ENCODE data around the gene HSPA5.
"Not testable (repeated sequence)": the region's sequence is repeated elsewhere in the genome, so short reads cannot be mapped to it uniquely, and the experiment has no call there.

HSPA5 gene

DNA sequence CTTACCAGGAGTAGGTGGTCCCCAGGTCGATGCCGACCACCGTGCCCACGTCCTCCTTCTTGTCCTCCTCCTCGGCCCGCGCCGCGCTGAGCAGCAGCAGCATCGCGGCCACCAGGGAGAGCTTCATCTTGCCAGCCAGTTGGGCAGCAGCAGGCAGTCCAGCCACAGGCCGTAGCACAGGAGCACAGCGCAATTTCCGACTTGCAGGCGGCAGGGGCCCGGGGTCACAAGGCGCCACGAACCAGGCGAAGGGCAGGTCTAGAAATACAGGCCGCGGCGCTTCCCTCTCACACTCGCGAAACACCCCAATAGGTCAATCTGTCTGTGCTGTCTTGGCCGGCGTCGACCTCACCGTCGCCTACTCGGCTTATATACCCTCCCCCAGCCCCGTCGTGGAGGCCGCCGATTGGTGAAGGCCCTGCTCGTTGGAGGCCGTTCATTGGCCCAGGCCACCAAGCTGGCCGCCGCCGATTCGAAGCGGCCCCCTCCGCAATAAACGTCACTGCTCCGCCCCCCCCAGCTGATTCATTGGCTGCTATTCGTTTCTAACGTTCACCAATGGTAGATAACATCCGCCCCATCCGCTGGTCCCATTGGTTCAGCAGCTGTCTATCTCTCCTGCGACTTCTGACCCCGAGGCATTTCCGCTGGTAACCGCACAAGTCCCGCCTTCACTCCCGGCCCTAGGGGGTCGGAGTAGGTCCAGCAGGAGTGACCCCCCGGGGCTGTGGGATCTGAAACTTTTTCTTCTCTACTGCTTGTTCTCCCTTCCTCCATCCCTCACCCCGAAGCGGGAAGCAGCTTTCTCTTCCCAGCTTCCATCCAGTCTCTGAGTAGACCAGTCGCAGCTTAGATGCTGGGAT lies at the start of gene HSPA5:
Gene HSPA5, minus strand, starts transcription at position 344 of the 863 bp plus-strand sequence. Its CDS starts 217 bp downstream, at position 127.
- DNase-seq = peak; percentile 92 to 100 (median 99)

DNA sequence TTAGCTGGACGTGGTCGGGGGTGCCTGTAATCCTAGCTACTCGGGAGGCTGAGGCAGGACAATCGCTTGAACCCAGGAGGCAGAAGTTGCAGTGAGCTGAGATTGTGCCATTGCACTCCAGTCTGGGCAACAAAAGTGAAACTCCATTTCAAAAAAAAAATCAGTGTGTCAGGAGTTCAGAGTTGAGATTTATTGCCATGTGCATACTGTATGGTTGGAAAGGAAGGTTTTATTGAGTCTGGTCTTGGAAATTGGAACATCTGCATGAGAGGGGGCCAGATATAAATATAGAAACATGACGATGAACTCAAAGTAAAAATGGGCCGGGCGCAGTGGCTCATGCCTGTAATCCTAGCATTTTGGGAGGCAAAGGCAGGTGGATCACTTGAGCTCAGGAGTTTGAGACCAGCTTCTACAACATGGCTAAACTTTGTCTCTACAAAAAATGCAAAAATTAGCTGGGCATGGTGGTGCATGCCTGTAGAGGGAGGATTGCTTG lies 45.8 kb upstream of the HSPA5 start:
- DNase-seq = not testable (repeated sequence)

DNA sequence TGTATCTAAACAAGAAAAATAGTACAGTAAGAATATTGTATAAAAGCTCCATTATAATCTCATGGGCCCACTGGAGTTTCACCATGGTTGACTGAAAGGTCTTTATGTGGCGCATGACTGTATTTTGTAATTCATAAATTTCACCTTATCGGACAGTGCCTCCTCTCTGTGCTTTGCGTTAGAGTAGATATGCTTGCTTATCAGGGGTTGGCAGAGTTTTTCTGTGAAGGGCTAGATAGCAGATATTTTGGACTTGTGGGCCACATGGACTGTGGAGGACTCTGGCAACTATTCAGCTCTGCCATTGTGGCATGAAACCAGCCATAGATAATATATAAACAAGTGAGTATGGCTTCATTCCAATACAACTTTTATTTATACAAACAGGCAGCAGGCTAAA lies 43.7 kb upstream of the HSPA5 start:
- DNase-seq = no peak

DNA sequence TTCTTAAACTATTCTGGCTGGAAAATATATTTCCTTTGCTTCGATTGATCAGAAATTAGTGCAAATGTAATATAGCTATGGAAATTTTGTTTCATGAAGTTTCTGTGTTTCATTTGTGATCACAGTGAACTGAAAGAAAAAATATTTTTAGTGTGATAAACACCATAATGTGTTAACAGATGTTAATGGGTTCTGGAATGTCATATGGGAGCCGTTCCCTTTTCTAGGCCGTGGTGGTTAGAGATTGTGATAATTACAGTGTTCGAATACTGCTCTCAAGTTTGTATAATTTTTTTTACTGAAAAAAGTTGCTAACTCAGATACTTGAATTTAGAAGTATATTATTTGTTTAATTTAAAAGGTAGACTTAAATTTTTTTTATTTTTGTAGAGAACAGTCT lies 39.8 kb upstream of the HSPA5 start:
- no peak for DNase-seq

DNA sequence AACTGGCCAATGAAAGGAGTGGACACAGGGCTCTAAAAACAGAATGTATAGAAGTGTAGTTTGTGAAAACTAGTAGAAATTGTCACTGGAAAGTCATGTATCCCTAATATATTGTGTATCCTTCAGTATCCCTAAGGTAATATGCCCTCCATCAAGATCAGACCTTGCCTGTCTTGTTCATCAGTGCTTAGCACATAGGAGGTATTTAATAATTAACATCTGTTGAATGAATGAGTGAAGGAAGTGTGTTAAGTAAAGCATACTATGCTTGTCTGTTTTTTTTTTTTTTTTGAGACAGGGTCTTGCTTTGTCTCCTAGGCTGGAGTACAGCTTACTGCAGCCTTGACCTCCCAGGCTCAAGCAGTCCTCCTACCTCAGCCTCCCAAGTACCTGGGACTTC lies 36.3 kb upstream of the HSPA5 start:
- DNase-seq = no peak

DNA sequence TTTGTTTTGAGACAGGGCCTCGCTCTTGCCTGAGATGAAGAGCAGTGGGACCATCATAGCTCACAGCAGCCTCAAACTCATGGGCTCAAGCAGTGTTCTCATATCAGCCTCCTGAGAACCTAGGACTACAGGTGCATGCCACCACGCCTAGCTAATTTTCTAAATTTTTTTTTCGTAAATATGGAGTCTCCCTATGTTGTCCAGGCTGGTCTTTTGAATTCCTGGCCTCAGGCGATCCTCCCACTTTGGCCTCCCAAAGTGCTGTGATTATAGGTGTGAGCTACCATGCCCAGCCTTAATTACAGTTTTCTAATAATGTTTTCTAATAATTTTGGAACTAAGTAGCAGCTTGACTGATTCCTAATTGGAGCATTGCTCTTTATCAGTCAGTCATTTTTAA lies 35.6 kb upstream of the HSPA5 start:
- DNase-seq = no peak

DNA sequence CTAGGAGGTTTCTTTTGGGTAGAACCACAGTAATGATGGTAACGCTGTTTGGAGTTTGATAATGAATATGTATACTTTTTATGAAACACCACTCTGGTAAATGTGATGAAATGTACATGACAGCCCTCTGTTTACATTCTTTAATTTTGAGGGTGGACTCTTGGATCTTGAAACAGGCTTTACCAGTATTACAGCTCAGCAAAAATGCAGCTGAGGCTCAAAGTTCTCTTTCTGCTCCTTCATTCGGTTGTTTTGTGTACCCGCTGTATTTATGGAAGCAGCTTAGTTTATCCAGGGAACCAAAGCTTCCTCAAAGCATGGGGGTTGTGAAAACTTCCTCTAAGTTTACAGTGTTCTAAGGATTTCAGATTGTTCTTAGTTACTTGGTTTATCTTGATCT lies 31.6 kb upstream of the HSPA5 start:
- DNase-seq = no peak

DNA sequence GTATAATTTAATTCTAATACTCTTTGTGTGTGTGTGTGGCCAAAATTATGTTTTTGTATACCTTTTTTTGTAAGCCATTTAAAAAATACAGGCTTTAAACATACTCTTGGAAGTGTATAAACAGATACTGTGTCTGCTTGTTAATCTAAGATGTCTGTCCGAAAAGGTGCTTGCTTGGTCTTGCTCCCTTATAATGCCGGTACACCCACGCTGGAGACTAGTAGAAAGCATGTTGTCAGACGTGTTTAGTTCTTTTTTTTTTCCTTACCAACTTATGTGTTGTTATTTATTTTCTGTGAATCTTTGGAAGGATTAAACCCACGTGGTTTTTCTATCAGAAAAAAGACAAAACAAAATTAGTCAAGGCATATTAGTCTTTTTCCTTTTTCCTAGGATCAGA lies 29.9 kb upstream of the HSPA5 start:
- no peak for DNase-seq

DNA sequence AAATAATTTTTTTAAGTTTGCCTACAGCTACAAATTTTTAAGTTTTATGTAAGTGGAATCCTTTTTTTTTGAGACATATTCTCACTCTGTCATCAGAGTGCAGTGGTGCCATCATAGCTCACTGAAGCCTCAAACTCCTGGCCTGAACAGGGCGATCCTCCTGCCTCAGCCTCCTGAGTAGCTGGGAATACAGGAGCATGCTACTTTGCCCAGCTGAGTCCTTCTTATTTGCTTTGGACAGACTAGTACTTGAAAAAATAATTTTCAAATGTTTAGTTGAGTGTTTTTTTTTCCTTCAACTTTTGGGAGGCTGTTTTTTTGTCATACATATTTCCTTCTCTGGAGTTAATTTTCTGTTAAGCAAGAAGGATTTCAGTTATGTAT lies 27.9 kb upstream of the HSPA5 start:
- DNase-seq = no peak

DNA sequence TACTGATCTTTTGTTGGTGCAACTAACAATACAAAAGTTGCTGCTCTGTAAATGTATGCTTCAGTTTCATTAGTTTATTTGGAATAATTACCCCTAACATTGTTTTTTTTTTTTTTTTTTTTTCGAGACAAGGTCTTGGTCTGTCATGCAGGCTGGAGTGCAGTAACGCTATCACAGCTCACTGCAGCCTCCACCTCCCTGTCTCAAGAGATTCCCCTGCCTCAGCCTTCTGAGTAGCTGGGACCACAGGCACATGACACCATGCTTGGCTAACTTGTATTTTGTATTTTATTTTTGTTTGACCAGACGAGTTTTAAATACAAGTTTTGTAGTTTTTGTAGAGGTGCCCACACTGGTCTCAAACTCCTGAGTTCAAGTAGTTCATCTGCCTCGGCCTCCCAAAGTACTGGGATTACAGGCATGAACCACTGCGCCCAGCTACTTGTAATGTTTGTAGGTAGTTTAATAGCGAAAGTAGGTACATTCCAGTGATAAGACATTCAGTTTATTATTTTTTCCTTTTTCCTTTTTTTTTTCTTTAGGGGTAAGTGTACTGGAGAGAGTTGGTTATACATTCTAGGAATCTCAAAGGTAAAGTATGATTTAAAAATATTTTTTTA lies 27.4 kb upstream of the HSPA5 start:
- DNase-seq = no peak

DNA sequence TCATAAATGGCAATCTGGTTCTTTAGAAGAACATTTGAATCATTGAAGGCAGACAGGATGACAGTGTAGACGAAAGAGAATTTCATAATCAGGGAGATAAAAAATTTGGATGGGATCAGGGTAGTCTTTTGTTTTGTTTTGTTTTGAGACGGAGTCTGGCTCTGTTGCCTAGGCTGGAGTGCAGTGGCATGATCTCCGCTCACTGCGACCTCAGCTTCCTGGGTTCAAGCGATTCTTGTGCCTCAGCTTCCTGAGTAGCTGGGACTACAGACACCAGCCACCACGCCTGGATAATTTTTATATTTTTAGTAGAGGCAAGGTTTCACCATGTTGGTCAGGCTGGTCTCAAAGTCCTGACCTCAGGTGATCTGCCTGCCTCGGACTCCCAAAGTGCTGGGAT lies 22.9 kb upstream of the HSPA5 start:
- DNase-seq = not testable (repeated sequence)

DNA sequence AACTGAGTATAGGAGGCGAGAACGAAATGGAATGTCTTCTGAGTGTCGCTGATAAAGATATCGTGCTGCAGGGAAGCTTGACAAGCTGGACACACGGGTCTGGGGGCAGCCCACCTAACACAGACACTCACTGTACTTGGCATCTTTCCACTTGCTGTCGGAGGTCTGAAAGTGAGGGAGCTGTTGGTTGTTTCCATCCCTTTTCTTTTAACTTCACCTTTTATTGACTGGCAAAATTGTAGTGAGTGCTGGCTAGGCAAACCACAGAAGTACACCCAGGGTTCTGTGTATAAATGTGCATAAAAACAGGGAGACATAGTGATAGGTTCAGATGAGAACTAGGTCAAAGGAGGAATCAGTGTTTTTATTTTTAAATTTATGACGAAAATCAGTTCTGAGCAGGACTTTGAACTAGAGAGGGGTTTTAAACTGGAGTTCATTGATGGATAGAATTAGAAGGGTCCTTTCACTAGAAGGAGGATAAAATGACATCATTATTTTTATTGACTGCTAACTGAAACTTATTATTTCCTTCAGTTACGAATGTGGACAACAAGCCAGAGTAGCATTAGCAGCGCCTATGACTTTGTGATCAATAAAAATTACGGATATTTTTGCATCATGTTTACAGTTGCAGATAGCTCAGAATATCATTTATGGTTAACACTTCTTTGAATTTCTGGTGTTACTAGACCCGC lies 21.3 kb upstream of the HSPA5 start:
- DNase-seq = peak in 1 of 58 donors; percentile 39

DNA sequence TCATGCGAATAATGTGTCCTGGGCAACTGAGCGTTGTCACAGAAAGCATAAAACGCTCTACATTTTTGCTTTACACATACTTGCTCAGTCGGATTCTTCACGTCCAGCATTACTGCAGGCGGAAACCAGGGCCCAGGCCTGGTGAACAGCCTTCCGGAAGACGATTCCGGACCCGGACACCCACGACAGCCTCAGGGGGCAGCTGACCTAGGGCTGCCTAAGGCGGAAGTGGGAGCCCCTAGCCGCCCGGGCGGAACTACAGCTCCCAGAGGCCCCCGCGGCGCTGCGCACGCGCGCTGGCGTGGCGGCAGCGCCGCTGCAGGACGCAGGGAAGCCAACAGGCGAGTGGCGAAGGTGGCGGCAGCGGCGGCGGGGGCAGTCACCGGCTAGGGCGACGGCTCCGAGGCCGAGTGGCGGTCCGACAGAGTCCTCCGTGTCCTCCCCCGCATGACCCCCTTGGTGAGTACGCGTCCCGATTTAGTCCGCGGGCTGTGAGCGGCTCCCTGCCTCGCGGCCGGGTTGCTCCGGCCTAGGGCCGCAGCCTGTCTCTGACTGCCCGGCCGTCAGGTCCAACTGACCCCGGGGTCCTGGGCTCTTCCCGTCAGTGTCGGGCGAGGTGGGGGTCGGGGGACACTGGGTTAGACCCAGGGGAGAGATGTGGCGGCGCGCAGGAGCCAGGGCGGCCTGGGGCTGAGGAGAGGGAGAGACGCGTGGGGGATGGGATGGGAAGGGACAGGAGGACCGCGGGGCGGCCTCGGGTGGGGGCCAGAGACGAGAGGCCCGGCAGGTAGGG lies 20.6 kb upstream of the HSPA5 start, which contains the start of gene GAPVD1:
Gene GAPVD1, plus strand, starts transcription at position 326 of the 793 bp plus-strand sequence. CDS start 37,096 bp downstream, outside the sequence.
- DNase-seq = peak; percentile 24 to 92 (median 80)

DNA sequence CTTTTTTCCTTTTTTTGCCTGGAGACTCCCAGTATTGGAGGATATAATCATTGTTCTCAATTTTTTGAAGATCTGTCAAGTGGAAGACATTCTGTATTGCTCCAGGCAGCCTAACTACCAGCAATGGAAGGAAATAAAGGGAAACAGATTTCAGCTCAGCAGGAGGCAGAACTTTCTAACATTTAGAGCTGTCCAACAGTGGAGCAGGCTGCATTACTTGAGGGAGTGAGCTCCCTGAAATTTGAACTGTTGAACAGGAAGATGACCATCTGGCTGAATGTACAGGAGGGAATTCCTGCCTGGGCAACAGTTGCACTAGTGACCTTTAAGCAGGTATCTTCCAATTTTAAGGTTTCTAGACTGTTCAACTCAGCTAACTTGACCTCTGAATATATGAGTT lies 19.4 kb upstream of the HSPA5 start:
- DNase-seq = no peak

DNA sequence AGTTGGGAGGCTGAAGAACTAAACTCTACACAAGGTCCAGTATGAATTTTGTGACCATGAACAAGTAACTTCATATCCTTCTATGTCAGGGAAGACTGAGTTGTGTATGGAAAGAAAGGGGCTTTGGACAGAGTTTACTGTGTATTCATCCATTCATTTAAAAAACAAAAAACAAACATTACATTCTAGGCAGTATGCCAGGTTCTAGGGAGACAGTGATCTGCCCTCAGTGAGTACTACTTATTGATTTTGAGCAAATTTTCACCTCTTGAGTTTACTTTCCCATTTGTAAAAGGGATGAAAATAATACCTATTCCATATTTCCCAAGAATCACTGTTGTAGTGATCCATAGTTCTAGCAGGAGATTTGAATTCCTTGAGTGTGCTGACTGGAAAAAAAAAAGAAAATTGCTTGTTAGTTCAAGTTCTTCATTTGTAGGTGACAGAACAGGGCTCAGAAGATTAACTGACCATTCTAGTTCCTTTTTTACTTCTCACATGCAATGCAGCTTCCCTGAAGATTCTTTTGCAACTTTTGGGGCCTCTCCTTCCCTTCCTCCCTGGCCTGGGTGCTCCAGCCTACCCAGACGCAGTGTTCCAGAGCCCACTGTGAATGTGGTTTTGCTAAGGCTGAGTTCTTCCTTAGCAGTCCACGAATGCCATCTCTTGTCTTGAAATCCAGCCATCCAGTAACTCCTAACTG lies 17.8 kb upstream of the HSPA5 start:
- DNase-seq = peak in 3 of 58 donors; percentile 2 to 8 (median 5)

DNA sequence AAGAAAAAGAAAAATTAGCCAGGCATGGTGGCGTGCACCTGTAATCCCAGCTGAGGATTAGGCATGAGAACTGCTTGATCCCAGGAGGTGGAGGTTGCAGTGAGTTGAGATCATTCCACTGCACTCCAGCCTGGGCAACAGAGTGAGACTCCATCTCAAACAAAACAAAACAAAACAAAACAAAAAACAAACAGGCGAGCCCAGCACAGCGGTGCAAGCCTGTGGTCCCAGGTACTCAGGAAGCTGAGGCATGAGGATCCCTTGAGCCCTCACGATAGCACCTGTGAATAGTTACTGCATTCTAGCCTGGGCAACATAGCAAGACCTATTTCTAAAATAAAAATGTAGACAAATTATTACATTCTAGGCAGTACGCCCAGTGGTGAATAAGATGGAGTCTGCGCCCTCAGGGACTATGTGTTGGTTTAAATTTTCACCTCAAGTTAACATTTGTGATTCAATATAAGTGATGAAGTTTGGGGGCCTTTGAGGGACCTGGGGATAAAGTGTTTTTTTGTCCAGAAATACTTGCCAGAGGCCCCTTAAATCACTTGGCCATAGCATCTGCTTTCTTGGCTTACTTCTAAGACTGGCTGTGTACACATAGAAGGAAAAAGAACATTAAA lies 17.1 kb upstream of the HSPA5 start:
- DNase-seq = no peak

DNA sequence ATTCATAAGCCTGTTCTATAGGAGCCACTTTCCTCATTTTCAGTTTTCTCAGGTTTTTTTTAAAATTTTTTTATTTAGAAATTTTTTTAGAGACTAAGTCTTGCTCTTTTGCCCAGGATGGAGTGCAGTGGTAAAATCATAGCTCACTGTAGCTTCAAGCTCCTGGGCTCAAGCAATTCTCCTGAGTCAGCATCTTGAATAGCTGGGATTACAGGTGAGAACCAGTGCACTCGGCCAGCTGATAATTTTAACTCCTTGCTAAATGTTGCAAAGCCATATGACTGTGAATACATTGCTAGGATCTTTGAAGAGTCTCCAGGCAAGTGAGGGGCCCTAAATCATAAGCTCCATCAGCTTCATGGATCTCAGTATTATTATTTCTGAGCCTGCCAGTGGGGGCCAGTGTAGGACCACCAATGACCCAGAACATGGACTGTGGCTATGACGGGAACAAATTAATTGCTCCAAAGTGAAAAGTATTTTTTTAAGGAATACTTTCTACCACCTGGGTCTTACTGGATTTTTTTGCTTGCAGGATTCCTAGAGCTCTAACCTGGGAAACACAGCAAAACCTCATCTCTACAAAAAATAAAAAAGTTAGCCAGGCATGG lies 14.7 kb upstream of the HSPA5 start:
- no peak for DNase-seq

DNA sequence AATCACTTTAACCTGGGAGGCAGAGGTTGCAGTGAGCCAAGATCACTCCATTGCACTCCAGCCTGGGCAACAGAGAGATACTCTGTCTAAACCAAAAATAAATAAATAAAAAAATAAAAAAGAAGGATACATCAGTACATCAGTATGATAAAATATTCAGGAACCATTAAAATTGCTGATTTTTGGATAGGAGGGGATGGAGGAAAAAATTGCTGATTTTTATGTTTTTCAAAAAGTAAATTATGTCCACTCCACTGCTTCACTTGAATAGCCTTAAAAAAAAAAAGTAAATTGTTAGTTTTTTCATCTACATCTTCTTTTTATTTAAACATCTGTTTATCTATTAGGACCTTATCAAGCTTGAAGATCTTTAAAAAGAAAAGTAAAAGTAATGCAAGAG lies 13.1 kb upstream of the HSPA5 start:
- no peak for DNase-seq

DNA sequence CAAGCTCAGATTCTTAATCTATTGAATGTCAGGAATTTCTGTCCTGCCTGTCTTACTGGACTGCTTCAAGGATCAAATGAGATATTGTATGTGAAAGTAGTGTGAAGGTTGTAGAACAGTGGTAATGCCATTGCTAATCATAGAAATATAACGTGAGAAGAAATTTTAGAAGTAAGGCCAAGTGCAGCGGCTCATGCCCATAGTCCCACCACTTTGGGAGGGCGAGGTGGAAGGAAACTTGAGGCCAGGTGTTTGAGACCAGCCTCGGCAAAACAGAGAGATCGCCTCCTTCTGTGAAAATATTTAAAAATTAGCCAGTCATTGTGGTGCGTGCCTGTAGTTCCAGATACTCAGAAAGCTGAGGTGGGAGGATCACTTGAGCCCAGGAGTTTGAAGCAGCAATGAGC lies 5.1 kb upstream of the HSPA5 start:
- no peak for DNase-seq

All from anterior cingulate cortex (tissue), 58 donors.